ENCODE results near the gene ZNF74.

GRCh38 chr22:20386972-20387371 is 7.0 kb upstream of the ZNF74 start:
- TF ChIP-seq, protein P1, sequence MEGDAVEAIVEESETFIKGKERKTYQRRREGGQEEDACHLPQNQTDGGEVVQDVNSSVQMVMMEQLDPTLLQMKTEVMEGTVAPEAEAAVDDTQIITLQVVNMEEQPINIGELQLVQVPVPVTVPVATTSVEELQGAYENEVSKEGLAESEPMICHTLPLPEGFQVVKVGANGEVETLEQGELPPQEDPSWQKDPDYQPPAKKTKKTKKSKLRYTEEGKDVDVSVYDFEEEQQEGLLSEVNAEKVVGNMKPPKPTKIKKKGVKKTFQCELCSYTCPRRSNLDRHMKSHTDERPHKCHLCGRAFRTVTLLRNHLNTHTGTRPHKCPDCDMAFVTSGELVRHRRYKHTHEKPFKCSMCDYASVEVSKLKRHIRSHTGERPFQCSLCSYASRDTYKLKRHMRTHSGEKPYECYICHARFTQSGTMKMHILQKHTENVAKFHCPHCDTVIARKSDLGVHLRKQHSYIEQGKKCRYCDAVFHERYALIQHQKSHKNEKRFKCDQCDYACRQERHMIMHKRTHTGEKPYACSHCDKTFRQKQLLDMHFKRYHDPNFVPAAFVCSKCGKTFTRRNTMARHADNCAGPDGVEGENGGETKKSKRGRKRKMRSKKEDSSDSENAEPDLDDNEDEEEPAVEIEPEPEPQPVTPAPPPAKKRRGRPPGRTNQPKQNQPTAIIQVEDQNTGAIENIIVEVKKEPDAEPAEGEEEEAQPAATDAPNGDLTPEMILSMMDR (IDR thresholded peaks at IDR 0.05 in 8 of 11, conservative IDR thresholded peaks at IDR 0.05 in 3 of 11), result no peak
- TF ChIP-seq POLR2AphosphoS5 (IDR thresholded peaks at IDR 0.05) (no peak), POLR2A (IDR thresholded peaks at IDR 0.05) (no peak)

Data from spleen (tissue), 7 donors.